VCaP (cell line): ENCODE measurements around the gene ADPGK.
A peak's percentile ranks its signal among the peaks of the same experiment; 100 is the strongest.
"Not testable (repeated sequence)": the region's sequence is repeated elsewhere in the genome, so short reads cannot be mapped to it uniquely, and the experiment has no call there.

Source experiments
- H3K27ac ChIP-seq: fragments of 450-650 bp; 2 replicates; pipeline ENCODE4 v1.5.1; 2017
- TF ChIP-seq, protein P1 (sequence below): fragments of 450-650 bp; conservative IDR thresholded peaks from 2 replicates; pipeline ENCODE4 v1.5.1; 2017; ENCODE audit warnings: mild to moderate bottlenecking, moderate library complexity

The ADPGK gene

DNA sequence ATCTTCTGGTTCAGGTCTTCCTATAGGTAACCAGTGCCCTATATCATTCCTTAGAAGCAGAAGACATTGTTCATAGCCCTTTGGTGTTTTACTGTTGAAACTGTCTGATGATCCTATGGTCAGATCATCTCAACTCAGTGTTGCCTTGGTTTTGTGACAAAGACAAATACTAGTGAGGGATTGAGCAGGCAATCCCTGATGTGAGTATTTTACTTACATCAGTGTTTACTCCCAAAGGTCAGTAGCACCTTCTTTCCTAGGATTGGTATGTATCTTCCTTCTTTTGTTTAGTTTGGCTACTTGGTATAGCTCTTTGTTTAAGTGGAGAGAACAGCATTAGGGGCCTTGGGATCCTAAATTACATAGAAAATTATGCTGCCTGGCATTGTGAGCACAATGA, 56.4 kb downstream of the ADPGK start:
- H3K27ac ChIP-seq: no peak overlapping the region
- TF ChIP-seq, protein P1, sequence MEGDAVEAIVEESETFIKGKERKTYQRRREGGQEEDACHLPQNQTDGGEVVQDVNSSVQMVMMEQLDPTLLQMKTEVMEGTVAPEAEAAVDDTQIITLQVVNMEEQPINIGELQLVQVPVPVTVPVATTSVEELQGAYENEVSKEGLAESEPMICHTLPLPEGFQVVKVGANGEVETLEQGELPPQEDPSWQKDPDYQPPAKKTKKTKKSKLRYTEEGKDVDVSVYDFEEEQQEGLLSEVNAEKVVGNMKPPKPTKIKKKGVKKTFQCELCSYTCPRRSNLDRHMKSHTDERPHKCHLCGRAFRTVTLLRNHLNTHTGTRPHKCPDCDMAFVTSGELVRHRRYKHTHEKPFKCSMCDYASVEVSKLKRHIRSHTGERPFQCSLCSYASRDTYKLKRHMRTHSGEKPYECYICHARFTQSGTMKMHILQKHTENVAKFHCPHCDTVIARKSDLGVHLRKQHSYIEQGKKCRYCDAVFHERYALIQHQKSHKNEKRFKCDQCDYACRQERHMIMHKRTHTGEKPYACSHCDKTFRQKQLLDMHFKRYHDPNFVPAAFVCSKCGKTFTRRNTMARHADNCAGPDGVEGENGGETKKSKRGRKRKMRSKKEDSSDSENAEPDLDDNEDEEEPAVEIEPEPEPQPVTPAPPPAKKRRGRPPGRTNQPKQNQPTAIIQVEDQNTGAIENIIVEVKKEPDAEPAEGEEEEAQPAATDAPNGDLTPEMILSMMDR: no peak

DNA sequence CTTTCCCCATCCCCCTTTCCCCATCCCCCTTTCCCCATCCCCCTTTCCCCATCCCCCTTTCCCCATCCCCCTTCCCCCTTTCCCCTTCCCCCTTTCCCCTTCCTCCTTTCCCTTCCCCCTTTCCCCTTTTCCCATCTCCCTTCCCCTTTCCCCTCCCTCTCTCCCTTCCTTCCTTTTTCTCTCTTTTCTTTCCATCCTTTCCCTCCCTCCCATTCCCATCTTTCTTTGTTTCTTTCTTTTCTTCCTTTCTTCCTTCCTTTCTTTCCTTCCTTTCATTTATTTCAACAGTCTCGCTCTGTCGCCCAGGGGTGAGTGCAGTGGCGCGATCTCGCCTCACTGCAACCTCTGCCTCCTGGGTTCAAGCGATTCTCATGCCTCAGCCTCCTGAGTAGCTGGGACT, 57.7 kb downstream of the ADPGK start:
- H3K27ac ChIP-seq: not testable (repeated sequence)

DNA sequence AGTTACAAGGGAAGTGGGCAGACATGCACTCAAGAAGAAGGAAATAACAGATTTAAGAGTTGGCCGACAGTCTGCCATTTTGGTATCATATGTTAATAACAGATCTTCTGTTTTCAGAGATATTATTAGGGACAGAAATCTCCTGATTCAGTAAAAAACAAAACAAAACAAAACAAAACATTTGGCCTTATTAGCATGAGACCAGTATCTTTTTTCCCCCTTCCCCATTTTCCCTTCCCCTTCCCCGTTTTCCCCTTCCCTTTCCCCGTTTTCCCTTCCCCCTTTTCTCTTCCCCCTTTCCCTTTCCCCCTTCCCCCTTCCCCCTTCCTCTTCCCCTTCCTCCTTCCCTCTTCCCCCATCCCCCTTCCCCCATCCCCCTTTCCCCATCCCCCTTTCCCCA, 58.1 kb downstream of the ADPGK start:
- H3K27ac ChIP-seq: no peak overlapping the region
- TF ChIP-seq, protein P1: no peak

DNA sequence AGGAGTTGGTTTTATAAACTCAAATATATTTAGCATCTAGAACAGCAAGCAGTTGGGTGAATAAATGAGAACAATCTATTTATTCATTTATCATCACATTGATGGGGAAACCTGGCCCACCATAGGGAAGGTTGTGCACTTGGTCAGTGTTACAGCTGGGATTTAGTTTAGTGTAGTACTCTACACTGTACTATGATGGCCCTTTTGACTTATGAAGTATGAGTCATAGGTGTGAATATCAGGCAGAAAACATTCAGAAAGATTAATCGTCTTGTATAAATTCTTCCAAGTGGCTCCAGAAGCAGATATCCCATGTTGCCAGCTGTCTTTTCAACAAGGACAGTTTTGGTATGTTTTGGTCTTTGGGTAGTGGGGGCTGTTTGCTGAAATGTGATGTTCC, 59.5 kb downstream of the ADPGK start:
- H3K27ac ChIP-seq: peak overlapping the region; percentile 27; the same call in 1 of the 2 replicates
- TF ChIP-seq, protein P1: no peak

DNA sequence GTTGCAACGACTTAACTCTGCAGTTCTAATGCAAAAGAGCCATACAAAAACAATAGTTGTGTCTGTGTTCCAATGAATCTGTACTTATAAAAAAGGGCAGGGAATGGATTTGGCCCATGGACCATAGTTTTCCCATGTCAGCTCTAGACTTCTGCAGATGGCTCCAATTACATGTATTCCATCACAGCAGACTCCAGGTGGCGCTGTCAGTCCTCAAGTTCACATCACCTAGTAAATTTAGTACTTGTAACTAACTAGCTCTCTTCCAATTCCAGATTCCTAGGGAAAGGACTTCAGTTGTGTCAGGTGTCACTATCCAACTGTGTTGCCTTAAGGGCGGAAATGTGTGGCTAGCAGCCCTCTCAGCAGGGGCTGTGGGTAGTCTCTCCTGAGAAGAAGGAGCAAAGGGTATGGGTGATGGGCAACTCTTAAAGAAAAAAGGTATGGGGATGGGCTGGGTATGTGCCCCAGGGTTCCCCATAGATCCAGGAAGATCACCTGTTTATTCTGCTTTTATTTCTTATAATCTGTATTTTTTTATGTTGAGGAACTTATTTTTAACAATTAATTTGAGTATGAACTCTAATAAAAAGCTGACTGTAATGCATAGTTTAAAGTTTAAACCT, 61.4 kb downstream of the ADPGK start:
- TF ChIP-seq, protein P1: peak; percentile 94
- peak overlapping the region; percentile 27; the same call in 1 of the 2 replicates for H3K27ac ChIP-seq

DNA sequence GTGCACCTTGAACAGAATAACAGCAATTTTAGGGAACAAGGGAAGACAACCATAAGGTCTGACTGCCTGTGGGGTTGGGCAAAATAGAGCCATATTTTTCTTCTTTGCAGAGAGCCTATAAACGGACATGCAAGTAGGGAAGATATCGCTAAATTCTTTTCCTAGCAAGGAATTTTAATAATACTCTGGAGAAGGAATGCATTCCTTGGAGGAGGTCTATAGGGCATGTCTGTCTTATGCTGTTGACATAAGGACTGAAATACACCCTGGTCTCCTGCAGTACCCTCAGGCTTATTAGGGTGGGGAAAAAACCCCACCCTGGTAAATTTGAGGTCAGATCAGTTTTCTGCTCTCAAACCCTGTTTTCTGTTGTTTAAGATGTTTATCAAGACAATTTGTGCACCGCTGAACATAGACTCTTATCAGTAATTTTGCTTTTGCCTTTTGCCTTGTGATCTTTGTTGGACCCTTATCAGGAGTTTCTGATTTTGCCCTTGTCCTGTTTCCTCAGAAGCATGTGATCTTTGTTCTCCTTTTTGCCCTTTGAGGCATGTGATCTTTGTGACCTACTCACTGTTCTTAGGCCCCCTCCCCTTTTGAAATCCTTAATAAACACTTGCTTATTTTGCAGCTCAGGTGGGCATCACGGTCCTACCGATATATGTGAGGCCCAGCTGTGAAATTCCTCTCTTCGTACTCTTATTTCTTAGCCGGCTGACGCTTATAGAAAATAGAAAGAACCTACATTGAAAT, 74.8 kb downstream of the ADPGK start:
- H3K27ac ChIP-seq: not testable (repeated sequence)

DNA sequence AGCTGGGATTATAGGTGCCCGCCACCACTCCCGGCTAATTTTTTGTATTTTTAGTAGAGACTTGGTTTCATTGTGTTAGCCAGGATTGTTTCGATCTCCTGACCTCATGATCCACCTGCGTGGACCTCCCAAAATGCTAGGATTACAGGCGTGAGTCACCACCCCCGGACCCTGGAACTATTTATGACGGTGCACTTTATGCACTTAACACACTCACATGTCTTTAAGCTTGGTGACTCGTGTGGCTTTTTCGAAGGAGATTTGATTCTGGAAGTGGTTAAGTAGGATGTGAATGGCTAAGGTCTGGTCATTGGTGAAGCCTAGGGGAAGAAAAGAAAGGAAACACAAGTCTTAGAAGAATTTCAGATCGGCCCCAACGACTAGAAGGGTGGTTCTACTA, 77.3 kb downstream of the ADPGK start:
- TF ChIP-seq, protein P1: no peak
- no peak overlapping the region for H3K27ac ChIP-seq
